Esophagus muscularis mucosa (tissue), 4 donors: ENCODE results near the gene PTPRK.

Experiments
- CTCF ChIP-seq, 3 experiments: fragments of 200-600 bp in 2 of 3; fragments of 450-650 bp in 1 of 3; sonication (generic) in 2 of 3; IDR thresholded peaks; one replicate each; pipeline ENCODE4 v1.5.1; 2017 to 2019; ENCODE audit warnings: antibody characterized with exemption in 3 of 3, mild to moderate bottlenecking in 2 of 3, moderate library complexity in 1 of 3
- EP300 ChIP-seq: sonication (generic); formaldehyde crosslinking; IDR thresholded peaks from one replicate; pipeline ENCODE4 v1.6.1; 2017; ENCODE audit warnings: antibody characterized with exemption
- POLR2A ChIP-seq: fragments of 450-650 bp; IDR thresholded peaks from one replicate; pipeline ENCODE4 v1.6.1; 2017; ENCODE audit warnings: antibody characterized with exemption, moderate library complexity, mild to moderate bottlenecking, low read depth
- POLR2AphosphoS5 ChIP-seq, 2 donors: sonication (generic); formaldehyde crosslinking; IDR thresholded peaks; one replicate each; pipeline ENCODE4 v1.6.1; 2017; ENCODE audit warnings: antibody characterized with exemption in 2 of 2

GRCh38 chr6:128046033-128046432 lies 474.4 kb downstream of the PTPRK start:
- TF ChIP-seq POLR2A (no peak), CTCF (IDR thresholded peaks at IDR 0.05) (no peak), EP300 (no peak), POLR2AphosphoS5 (IDR thresholded peaks at IDR 0.05) (no peak)
